Astrocyte of the spinal cord (primary cell): Measurements from ENCODE around the gene MINDY2.
"Not testable (repeated sequence)": the region's sequence is repeated elsewhere in the genome, so short reads cannot be mapped to it uniquely, and the experiment has no call there.

Experiments used
- DNase-seq: peaks from one replicate; pipeline ENCODE4 v3.0.0; 2011; ENCODE audit warnings: low read depth, low spot score
- H3K4me3 ChIP-seq: 2 replicates; pipeline ENCODE4 v1.5.1; 2011; ENCODE audit warnings: low read depth, mild to moderate bottlenecking, low read length, moderate library complexity
- CTCF ChIP-seq: IDR thresholded peaks from 2 replicates; pipeline ENCODE4 v1.5.1; 2012; ENCODE audit warnings: low read depth, mild to moderate bottlenecking, low read length, inconsistent platforms
- in situ Hi-C: cut with HindIII; loops from 2 replicates; pipeline ENCODE4 v1.10.0; 2017; ENCODE audit warnings: low sequenced_read_pairs

The MINDY2 gene

GRCh38 chr15:58875343-58875742, 104.2 kb downstream of the MINDY2 start:
- no peak for TF ChIP-seq CTCF
- no peak overlapping the region for H3K4me3 ChIP-seq
- DNase-seq: no peak
- in situ Hi-C loops: no loop called here

- no peak for DNase-seq
Measured at GRCh38 chr15:58876306-58877106, 105.4 kb downstream of the MINDY2 start.

GRCh38 chr15:58877999-58878825, 107.1 kb downstream of the MINDY2 start:
- in situ Hi-C loops: no loop called here
- no peak for TF ChIP-seq CTCF

More at GRCh38 chr15:58876306-58877106, 105.4 kb downstream of the MINDY2 start:
- no peak overlapping the region for H3K4me3 ChIP-seq
- in situ Hi-C loops: no loop called here
- no peak for TF ChIP-seq CTCF

GRCh38 chr15:58880320-58880719, 109.2 kb downstream of the MINDY2 start:
- no peak overlapping the region for H3K4me3 ChIP-seq
- in situ Hi-C loops: no loop called here
- no peak for DNase-seq
- TF ChIP-seq CTCF: no peak

More at GRCh38 chr15:58877999-58878825, 107.1 kb downstream of the MINDY2 start:
- no peak overlapping the region for H3K4me3 ChIP-seq
- no peak for DNase-seq

GRCh38 chr15:58882243-58882642, 111.1 kb downstream of the MINDY2 start:
- no peak overlapping the region for H3K4me3 ChIP-seq
- no peak for DNase-seq
- in situ Hi-C loops: no loop called here
- TF ChIP-seq CTCF: no peak

GRCh38 chr15:58883926-58884325, 112.8 kb downstream of the MINDY2 start:
- DNase-seq, in situ Hi-C loops, H3K4me3 ChIP-seq: not testable (repeated sequence)

- in situ Hi-C loops: no loop called here
- DNase-seq: no peak
- H3K4me3 ChIP-seq: no peak overlapping the region
- TF ChIP-seq CTCF: no peak
Measured at GRCh38 chr15:58886921-58887320, 115.8 kb downstream of the MINDY2 start.
